Lower lobe of right lung (tissue), 2 donors: Measurements from ENCODE around the gene RPH3AL. TPM values are rescaled to one million over a fixed set of nuclear protein-coding genes. Genes with fewer than 3 reads are reported as not detected.
"Not testable (repeated sequence)": the region's sequence is repeated elsewhere in the genome, so short reads cannot be mapped to it uniquely, and the experiment has no call there.

Experiments
- ATAC-seq, 2 donors: fragments of 200-7000 bp; cut with Tn5 transposase; one replicate each; pipeline ENCODE4 v1.9.1; 2020 to 2022; ENCODE audit warnings: mild to moderate bottlenecking in 2 of 2, moderate library complexity in 2 of 2
- DNase-seq: peaks from one replicate; pipeline ENCODE4 v3.0.0-alpha.2; 2020
- H3K27ac ChIP-seq: fragments of 200-600 bp; one replicate; pipeline ENCODE4 v1.8.0; 2022
- H3K27me3 ChIP-seq: fragments of 200-600 bp; one replicate; pipeline ENCODE4 v1.8.0; 2022; ENCODE audit warnings: low read depth
- H3K36me3 ChIP-seq: fragments of 200-600 bp; one replicate; pipeline ENCODE4 v1.8.0; 2022; ENCODE audit warnings: mild to moderate bottlenecking
- H3K4me1 ChIP-seq: fragments of 200-600 bp; one replicate; pipeline ENCODE4 v1.8.0; 2022
- H3K4me3 ChIP-seq: fragments of 200-600 bp; one replicate; pipeline ENCODE4 v1.8.0; 2022; ENCODE audit warnings: mild to moderate bottlenecking
- H3K9me3 ChIP-seq: fragments of 200-600 bp; one replicate; pipeline ENCODE4 v1.8.0; 2022
- intact Hi-C: fragments of 100-400 bp; cut with DNase I; formaldehyde crosslinking; loops from one replicate; pipeline ENCODE4 v1.11.0; 2022
- total RNA-seq: library from RNA; stranded (reverse); fragmentation: NEBNext Ultra II Directional; extraction: Animal tissue kit (Norgen Biotek cat#: 25700); gene quantifications from one replicate; pipeline ENCODE4 v1.2.1, GENCODE V29; 2021
- TF ChIP-seq, protein P1 (sequence below): fragments of 200-600 bp; IDR thresholded peaks from one replicate; pipeline ENCODE4 v1.8.0; 2022; ENCODE audit warnings: antibody characterized with exemption, mild to moderate bottlenecking
- donor health status: DM: no; HTN: yes; CAD: no; lungs with severe emphysema.

Gene RPH3AL
- total RNA-seq, 1 donor from 2014 or later = 38.7 TPM

DNA sequence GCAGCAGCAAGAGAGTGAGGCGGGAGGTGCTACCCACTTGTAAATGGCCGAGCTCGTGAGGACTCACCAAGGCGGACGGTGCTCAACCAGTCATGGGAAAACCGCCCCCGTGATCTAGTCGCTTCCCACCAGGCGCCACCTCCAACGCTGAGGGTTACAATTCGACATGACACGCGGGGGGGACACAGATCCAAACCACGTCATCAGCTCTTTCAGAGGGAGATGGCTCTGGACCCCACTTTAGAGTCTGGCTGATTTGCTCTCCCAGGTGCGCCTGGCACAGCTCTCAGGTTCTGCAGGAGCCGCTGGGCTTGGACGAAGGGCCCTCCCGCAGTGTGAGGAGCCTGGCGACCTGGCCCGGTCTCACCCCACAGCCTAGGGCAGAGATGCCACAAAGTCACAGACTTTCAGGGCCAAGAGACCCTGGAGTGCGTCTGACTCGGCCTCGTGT is 150.1 kb downstream of the RPH3AL start:
- H3K27ac ChIP-seq = no peak overlapping the region
- ATAC-seq (no peak), DNase-seq (no peak)
- peaks cover 22% of the 10 kb centered on the region for H3K4me1 ChIP-seq
- H3K27me3 ChIP-seq = peaks cover 5% of the 10 kb centered on the region
- H3K9me3 ChIP-seq = no peaks in the 10 kb centered on the region
- no peak overlapping the region for H3K4me3 ChIP-seq
- TF ChIP-seq, protein P1, sequence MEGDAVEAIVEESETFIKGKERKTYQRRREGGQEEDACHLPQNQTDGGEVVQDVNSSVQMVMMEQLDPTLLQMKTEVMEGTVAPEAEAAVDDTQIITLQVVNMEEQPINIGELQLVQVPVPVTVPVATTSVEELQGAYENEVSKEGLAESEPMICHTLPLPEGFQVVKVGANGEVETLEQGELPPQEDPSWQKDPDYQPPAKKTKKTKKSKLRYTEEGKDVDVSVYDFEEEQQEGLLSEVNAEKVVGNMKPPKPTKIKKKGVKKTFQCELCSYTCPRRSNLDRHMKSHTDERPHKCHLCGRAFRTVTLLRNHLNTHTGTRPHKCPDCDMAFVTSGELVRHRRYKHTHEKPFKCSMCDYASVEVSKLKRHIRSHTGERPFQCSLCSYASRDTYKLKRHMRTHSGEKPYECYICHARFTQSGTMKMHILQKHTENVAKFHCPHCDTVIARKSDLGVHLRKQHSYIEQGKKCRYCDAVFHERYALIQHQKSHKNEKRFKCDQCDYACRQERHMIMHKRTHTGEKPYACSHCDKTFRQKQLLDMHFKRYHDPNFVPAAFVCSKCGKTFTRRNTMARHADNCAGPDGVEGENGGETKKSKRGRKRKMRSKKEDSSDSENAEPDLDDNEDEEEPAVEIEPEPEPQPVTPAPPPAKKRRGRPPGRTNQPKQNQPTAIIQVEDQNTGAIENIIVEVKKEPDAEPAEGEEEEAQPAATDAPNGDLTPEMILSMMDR = no peak
- H3K36me3 ChIP-seq = no peaks in the 10 kb centered on the region
- intact Hi-C loops = no loop called here

DNA sequence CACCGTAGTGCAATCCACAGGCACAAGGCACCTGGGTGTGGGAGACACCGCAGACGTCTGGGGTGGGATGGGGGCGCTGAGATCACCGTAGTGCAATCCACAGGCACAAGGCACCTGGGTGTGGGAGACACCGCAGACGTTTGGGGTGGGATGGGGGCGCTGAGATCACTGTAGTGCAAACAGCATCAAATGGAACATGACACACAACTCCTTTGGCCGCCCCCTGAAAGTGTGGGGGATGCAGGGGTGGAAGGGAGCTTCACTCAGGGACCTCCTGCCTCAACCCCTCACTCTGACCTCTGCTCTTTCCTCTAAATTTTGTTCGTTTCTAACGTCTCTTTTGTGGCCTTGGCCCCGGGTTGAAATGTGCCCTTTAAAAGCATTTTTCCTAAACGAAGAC is 150.9 kb downstream of the RPH3AL start:
- H3K4me3 ChIP-seq, ATAC-seq, H3K9me3 ChIP-seq, intact Hi-C loops, H3K36me3 ChIP-seq, DNase-seq, H3K27ac ChIP-seq, H3K27me3 ChIP-seq: not testable (repeated sequence)
- H3K4me1 ChIP-seq = peaks cover 22% of the 10 kb centered on the region

DNA sequence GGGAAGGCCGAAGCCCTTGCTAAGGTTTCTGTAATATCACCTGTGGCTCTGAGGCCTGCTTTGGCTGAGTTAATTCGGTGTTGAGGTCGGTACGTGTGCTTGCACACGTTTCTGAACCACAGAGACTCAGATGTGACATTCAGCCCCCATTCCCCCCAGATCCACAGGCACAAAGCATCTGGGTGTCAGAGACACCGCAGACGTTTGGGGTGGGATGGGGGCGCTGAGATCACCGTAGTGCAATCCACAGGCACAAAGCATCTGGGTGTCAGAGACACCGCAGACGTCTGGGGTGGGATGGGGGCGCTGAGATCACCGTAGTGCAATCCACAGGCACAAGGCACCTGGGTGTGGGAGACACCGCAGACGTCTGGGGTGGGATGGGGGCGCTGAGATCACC is 151.3 kb downstream of the RPH3AL start:
- H3K9me3 ChIP-seq, intact Hi-C loops, H3K27ac ChIP-seq, H3K27me3 ChIP-seq, H3K36me3 ChIP-seq, H3K4me3 ChIP-seq, DNase-seq, ATAC-seq: not testable (repeated sequence)
- peaks cover 22% of the 10 kb centered on the region for H3K4me1 ChIP-seq

DNA sequence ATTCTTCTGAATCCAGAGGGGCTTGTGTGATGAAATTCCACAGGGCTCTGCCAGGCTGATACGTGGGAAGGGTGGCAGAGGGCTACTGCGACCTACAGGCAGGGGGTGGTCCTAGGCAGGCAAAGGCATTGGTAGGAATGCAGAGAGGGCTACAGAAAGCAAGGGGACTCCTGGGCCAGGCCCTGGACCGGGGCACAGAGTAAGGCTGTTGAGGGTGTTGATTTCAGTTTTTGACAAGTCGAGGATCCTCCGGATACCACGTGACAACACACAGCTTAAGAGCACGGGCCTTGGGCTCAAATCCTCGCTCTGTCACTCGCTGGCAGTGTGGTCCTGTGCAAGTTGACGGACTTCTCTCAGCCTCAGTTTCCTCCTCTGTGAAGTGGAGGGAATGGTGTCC is 152.0 kb downstream of the RPH3AL start:
- ATAC-seq = peak; percentile 21 to 23
- Histone ChIP-seq H3K9me3 (no peaks in the 10 kb centered on the region), H3K36me3 (no peaks in the 10 kb centered on the region), H3K27ac (no peak overlapping the region), H3K4me1 (peaks cover 22% of the 10 kb centered on the region), H3K27me3 (peaks cover 5% of the 10 kb centered on the region), H3K4me3 (no peak overlapping the region)
- no peak for DNase-seq
- intact Hi-C loops = no loop called here
- TF ChIP-seq, protein P1 = no peak

DNA sequence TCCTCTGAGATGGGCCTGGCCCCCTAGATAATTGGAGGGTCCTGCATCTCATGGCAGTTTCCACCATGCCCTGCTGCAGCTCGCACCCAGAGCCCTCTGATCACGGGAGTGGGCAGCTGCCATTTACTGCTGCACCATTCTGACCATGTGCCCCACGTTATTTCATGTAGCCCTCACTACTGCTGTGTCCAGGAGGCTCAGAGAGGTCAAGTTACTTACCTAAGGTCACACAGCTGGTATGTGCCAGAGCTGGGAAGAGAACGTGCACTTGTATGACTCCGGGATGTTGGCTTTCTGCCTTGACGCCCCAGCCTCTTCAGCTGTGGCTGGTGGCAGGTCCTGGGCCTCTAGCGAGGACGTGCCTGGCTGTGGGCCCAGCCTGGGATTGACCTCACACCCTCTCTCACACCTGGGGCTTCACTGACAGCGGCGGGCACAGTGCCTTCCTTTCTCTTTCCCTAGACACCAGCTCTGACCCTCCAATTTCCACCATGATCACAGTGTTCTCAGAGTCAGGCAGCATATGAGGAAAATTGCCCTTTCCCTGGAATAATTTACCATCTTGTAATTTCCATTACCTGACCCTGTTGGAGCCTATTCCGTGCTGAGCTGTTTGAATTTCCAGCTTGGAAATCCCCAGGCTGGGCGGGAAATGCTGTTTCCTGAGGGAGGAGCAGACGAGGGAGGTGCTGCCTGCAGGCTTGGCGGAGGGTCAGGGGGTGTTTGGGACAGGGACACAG is 152.6 kb downstream of the RPH3AL start:
- Histone ChIP-seq H3K27ac (no peak overlapping the region), H3K36me3 (no peaks in the 10 kb centered on the region), H3K4me3 (peak overlapping the region; percentile 6), H3K4me1 (peaks cover 22% of the 10 kb centered on the region), H3K27me3 (peaks cover 7% of the 10 kb centered on the region), H3K9me3 (no peaks in the 10 kb centered on the region)
- intact Hi-C loops = no loop called here
- ATAC-seq (peak; percentile 56 to 62), DNase-seq (peak; percentile 30)
- TF ChIP-seq, protein P1 = no peak

DNA sequence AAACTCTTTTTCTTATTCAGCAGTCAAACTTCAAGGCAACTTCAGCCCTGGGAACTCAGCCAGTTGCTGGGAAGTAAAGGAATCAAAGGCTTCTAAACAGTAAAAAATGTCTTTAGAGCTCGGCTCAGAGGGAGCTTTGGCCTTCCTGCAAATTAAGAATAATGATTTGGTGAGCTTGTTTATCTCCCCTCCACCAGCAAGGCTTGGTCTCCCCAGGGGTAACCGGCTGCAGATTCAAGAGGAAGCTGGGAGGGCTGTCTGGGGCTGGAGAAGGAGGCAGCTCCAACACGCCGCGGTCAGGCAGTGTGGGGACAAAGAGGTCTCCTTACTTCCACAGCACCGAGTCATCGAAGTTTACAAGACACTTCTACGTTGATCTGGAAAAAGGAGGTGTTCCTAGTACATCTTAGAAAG is 153.4 kb downstream of the RPH3AL start:
- DNase-seq (peak; percentile 15), ATAC-seq (no peak)
- H3K4me3 ChIP-seq = peak overlapping the region; percentile 1
- intact Hi-C loops = no loop called here
- H3K27me3 ChIP-seq = peaks cover 9% of the 10 kb centered on the region
- H3K4me1 ChIP-seq = peaks cover 22% of the 10 kb centered on the region
- no peak overlapping the region for H3K27ac ChIP-seq
- TF ChIP-seq, protein P1 = no peak
- H3K36me3 ChIP-seq = no peaks in the 10 kb centered on the region
- H3K9me3 ChIP-seq = no peaks in the 10 kb centered on the region

DNA sequence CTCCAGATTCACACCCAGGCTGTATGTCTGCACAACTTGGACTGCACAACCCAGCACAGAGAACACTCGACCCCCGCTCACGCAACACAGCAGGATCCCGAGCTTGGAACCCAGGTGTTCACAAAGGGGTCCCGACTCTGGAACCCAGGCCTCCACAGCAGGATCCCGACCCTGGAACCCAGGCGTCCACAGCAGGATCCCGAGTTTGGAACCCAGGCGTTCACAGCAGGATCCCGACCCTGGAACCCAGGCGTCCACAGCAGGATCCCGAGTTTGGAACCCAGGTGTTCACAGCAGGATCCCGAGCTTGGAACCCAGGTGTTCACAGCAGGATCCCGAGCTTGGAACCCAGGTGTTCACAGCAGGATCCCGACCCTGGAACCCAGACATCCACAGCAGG is 154.4 kb downstream of the RPH3AL start:
- peak; percentile 47 for DNase-seq
- ATAC-seq, H3K4me3 ChIP-seq, H3K36me3 ChIP-seq, H3K9me3 ChIP-seq, H3K27ac ChIP-seq, intact Hi-C loops: not testable (repeated sequence)
- H3K4me1 ChIP-seq = peaks cover 22% of the 10 kb centered on the region
- peaks cover 12% of the 10 kb centered on the region for H3K27me3 ChIP-seq
